GM12874 (cell line): ENCODE results near the gene IL27RA.

Experiments used
- CTCF ChIP-seq: IDR thresholded peaks from 2 replicates; pipeline ENCODE4 v1.5.1; 2011; ENCODE audit warnings: low read depth, mild to moderate bottlenecking, control low read depth, low read length, moderate library complexity; ENCODE audit not compliant: insufficient read depth

The IL27RA gene

GRCh38 chr19:14055396-14055795 lies 23.8 kb downstream of the IL27RA start:
- no peak for TF ChIP-seq CTCF

GRCh38 chr19:14056069-14056666 lies 24.6 kb downstream of the IL27RA start:
- TF ChIP-seq CTCF, result no peak

- TF ChIP-seq CTCF, result no peak
Observed at GRCh38 chr19:14056741-14057356, 25.3 kb downstream of the IL27RA start.

GRCh38 chr19:14058182-14059092 lies 26.9 kb downstream of the IL27RA start:
- no peak for TF ChIP-seq CTCF

- TF ChIP-seq CTCF, result peak; percentile 96
Observed at GRCh38 chr19:14059093-14059480, 27.5 kb downstream of the IL27RA start.

- TF ChIP-seq CTCF, result no peak
Observed at GRCh38 chr19:14059652-14060155, 28.1 kb downstream of the IL27RA start.

- no peak for TF ChIP-seq CTCF
Observed at GRCh38 chr19:14061081-14061749, 29.7 kb downstream of the IL27RA start.
